ENCODE measurements around the gene LMO3. TPM values are rescaled to one million over a fixed set of nuclear protein-coding genes. Genes with fewer than 3 reads are reported as not detected.

The LMO3 gene
- total RNA-seq, 1 donor from 2014 or later, result 48.4 TPM

DNA sequence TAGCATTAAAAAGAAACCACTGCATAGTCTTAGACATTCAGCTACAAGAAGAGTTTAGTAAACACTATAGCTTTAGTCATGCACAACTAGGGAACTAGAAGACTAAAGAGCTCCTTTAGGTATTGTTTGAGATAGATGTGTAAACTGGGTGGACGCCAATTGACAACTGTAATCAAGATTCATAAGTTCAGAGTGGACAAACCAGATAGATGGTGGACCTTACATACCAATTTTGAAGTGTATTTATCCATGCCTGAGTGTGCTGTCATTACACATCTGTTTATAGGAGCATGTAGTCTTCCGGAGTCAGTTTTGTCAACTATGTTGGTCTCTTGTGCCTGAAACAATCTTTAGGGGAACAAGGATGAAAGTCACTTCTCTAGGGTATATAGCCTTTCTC is 96.6 kb downstream of the LMO3 start:
- no peaks in the 10 kb centered on the region for H3K4me1 Mint-ChIP-seq (ENCODE audit: low read depth)
- H3K36me3 Mint-ChIP-seq (ENCODE audit: insufficient read depth), result no peaks in the 10 kb centered on the region
- H3K9me3 Mint-ChIP-seq (ENCODE audit: low read depth), result no peaks in the 10 kb centered on the region
- TF ChIP-seq, protein P1, sequence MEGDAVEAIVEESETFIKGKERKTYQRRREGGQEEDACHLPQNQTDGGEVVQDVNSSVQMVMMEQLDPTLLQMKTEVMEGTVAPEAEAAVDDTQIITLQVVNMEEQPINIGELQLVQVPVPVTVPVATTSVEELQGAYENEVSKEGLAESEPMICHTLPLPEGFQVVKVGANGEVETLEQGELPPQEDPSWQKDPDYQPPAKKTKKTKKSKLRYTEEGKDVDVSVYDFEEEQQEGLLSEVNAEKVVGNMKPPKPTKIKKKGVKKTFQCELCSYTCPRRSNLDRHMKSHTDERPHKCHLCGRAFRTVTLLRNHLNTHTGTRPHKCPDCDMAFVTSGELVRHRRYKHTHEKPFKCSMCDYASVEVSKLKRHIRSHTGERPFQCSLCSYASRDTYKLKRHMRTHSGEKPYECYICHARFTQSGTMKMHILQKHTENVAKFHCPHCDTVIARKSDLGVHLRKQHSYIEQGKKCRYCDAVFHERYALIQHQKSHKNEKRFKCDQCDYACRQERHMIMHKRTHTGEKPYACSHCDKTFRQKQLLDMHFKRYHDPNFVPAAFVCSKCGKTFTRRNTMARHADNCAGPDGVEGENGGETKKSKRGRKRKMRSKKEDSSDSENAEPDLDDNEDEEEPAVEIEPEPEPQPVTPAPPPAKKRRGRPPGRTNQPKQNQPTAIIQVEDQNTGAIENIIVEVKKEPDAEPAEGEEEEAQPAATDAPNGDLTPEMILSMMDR (IDR thresholded peaks at IDR 0.05; ENCODE audit: unreplicated experiment), result no peak
- H3K27ac Mint-ChIP-seq, result no peak overlapping the region
- H3K27me3 Mint-ChIP-seq, result no peaks in the 10 kb centered on the region
- no peak overlapping the region for H3K4me3 Mint-ChIP-seq (ENCODE audit: low read depth)
- DNase-seq (ENCODE audit: low spot score, unreplicated experiment), result no peak

DNA sequence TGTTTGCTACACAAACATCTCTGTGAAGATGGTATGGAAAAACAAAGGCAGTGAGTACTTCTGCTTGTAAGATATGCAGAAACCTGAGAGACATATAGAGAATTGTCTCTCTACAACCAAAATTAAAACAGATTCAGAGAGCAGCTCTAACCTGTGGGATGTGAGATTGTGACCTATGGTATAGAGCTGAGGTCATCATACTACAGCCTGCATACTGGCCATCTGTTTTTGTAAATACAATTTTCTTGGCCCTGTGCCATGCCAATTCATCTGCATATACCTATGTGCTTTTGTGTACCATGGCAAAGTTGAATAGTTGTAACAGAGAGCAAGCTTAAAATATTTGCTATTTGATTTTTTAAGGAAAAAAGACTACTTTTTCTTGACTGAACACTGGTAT is 99.6 kb downstream of the LMO3 start:
- TF ChIP-seq, protein P1 (IDR thresholded peaks at IDR 0.05; ENCODE audit: unreplicated experiment), result no peak
- Mint-ChIP-seq H3K27ac (no peak overlapping the region), H3K9me3 (ENCODE audit: low read depth) (no peaks in the 10 kb centered on the region), H3K4me1 (ENCODE audit: low read depth) (peaks cover 2% of the 10 kb centered on the region), H3K36me3 (ENCODE audit: insufficient read depth) (no peaks in the 10 kb centered on the region), H3K27me3 (no peaks in the 10 kb centered on the region), H3K4me3 (ENCODE audit: low read depth) (no peak overlapping the region)
- no peak for DNase-seq (ENCODE audit: low spot score, unreplicated experiment)

DNA sequence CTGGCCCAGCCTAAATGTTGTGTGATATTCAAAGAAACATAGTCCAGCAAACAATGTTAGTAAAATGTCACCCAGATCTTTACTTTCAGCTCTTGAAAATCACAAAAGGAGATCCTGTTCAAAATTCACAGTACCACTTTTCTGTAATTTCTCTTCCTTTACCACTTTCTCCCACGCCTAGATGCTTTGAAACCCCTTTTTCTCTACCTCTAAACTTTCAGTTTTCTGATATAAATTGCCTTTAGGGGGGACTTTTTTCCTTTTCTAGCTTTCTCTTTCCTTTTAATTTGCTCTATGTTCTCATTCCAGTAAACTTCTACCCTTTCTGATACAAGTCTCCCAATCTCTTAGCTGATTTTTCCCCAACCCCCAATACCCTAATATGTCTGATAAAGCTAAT is 101.8 kb downstream of the LMO3 start:
- no peak overlapping the region for H3K4me3 Mint-ChIP-seq (ENCODE audit: low read depth)
- no peak overlapping the region for H3K27ac Mint-ChIP-seq
- no peaks in the 10 kb centered on the region for H3K36me3 Mint-ChIP-seq (ENCODE audit: insufficient read depth)
- TF ChIP-seq, protein P1 (IDR thresholded peaks at IDR 0.05; ENCODE audit: unreplicated experiment), result no peak
- H3K27me3 Mint-ChIP-seq, result no peaks in the 10 kb centered on the region
- no peak for DNase-seq (ENCODE audit: low spot score, unreplicated experiment)
- H3K9me3 Mint-ChIP-seq (ENCODE audit: low read depth), result no peaks in the 10 kb centered on the region
- peaks cover 2% of the 10 kb centered on the region for H3K4me1 Mint-ChIP-seq (ENCODE audit: low read depth)

DNA sequence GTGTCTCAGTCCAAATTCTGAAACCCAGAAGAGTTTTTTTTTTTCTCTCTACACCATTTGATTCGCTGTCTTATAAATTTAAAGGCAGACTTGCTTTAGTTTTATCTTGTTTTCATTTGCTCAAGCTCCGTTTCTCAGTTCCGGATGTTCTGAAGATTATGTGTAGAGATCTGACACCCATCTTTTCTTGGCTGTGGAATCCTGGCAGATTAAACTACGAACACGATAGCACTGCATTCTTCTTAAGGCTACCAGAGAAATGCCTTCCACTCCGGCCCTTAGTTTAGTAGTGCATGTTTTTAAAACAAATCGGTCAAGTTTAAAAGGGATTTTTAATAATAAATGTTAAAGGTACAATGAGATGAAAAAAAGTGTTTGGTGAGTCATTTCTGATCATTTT is 106.4 kb downstream of the LMO3 start:
- peaks cover 3% of the 10 kb centered on the region for H3K4me1 Mint-ChIP-seq (ENCODE audit: low read depth)
- H3K27me3 Mint-ChIP-seq, result no peaks in the 10 kb centered on the region
- H3K9me3 Mint-ChIP-seq (ENCODE audit: low read depth), result no peaks in the 10 kb centered on the region
- no peak overlapping the region for H3K27ac Mint-ChIP-seq
- TF ChIP-seq, protein P1 (IDR thresholded peaks at IDR 0.05; ENCODE audit: unreplicated experiment), result no peak
- H3K36me3 Mint-ChIP-seq (ENCODE audit: insufficient read depth), result no peaks in the 10 kb centered on the region
- no peak overlapping the region for H3K4me3 Mint-ChIP-seq (ENCODE audit: low read depth)
- DNase-seq (ENCODE audit: low spot score, unreplicated experiment), result no peak
